ENCODE measurements around the gene BNIP3. TPM values are rescaled to one million over a fixed set of nuclear protein-coding genes. Genes with fewer than 3 reads are reported as not detected.
"Not testable (repeated sequence)": the region's sequence is repeated elsewhere in the genome, so short reads cannot be mapped to it uniquely, and the experiment has no call there.

The BNIP3 gene
- total and polyA plus RNA-seq, 5 experiments from 2014 or later, result 30.8 to 42.1 (median 37.5) TPM

DNA sequence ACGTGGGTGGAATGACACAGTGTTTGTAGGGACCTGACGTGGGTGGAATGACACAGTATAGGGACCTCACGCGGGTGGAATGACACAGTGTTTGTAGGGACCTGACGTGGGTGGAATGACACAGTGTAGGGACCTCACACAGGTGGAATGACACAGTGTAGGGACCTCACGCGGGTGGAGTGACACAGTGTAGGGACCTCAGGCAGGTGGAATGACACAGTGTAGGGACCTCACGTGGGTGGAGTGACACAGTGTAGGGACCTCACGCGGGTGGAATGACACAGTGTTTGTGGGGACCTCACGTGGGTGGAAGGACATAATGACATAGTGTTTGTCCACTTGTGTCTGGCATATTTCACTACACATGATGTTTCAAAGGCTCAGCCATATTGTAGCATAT is 61.6 kb downstream of the BNIP3 start:
- H3K4me1 Mint-ChIP-seq, result peaks cover 45 to 76% (median 71%) of the 10 kb centered on the region in 4 donors

DNA sequence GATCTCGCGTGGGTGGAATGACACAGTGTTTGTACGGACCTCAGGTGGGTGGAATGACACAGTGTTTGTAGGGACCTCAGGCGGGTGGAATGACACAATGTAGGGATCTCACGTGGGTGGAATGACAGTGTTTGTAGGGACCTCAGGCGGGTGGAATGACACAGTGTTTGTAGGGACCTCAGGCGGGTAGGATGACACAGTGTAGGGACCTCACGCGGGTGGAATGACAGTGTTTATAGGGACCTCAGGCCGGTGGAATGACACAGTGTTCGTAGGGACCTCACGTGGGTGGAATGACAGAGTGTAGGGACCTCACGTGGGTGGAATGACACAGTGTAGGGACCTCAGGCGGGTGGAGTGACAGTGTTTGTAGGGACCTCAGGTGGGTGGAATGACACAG is 62.3 kb downstream of the BNIP3 start:
- DNase-seq, H3K27me3 Mint-ChIP-seq, H3K9me3 Mint-ChIP-seq, H3K36me3 Mint-ChIP-seq, POLR2A ChIA-PET, ATAC-seq: not testable (repeated sequence)
- Mint-ChIP-seq H3K27ac (peak overlapping the region in 4 of 10 donors; percentile 34 to 65 (median 48)), H3K4me3 (peak overlapping the region in 2 of 10 donors; percentile 8 to 15), H3K4me1 (peaks cover 48 to 79% (median 73%) of the 10 kb centered on the region in 4 donors)

More for the DNA sequence above, 61.6 kb downstream of the BNIP3 start:
- DNase-seq (no peak), ATAC-seq (no peak)
- peaks cover 3 to 4% (median 4%) of the 10 kb centered on the region in 3 donors for H3K36me3 Mint-ChIP-seq
- no peaks in the 10 kb centered on the region for H3K27me3 Mint-ChIP-seq
- POLR2A ChIA-PET, result no interaction called here
- H3K4me3 Mint-ChIP-seq, result no peak overlapping the region
- H3K9me3 Mint-ChIP-seq, result peaks cover 0 to 8% (median 0%) of the 10 kb centered on the region in 9 donors
- H3K27ac Mint-ChIP-seq, result peak overlapping the region in 6 of 10 donors; percentile 19 to 65 (median 48)

Other genes with a start within 250 kb of the BNIP3 start
- 10 to 100 TPM; 48.1 to 49.6 TPM for gene PPP2R2D, start 80.9 kb downstream of the BNIP3 start, total RNA-seq
- 10 to 100 TPM; 22.7 to 38.3 (median 26.9) TPM for gene PPP2R2D, start 80.9 kb downstream of the BNIP3 start, polyA plus RNA-seq
- under 1 TPM; 0.16 TPM for gene JAKMIP3, start 84.0 kb upstream of the BNIP3 start, total RNA-seq
- under 1 TPM in 1 of 3 donors, not detected in 2; 0.07 TPM for gene JAKMIP3, start 84.0 kb upstream of the BNIP3 start, polyA plus RNA-seq
- gene DPYSL4, start 205.0 kb upstream of the BNIP3 start, total RNA-seq, result 1 to 10 TPM; 1.2 to 1.3 TPM
- 10 to 100 TPM in 1 of 3 donors, under 1 TPM in 1, not detected in 1; 0.31 to 11.2 TPM for gene DPYSL4, start 205.0 kb upstream of the BNIP3 start, polyA plus RNA-seq

Data from naive thymus-derived CD8-positive, alpha-beta T cell (primary cell).